Astrocyte (in vitro differentiated cells and primary cell): ENCODE measurements around the gene LMBRD1. TPM values are rescaled to one million over a fixed set of nuclear protein-coding genes. Genes with fewer than 3 reads are reported as not detected.

Experiments
- DNase-seq: peaks from one replicate; pipeline ENCODE4 v3.0.0-alpha.2; 2010; ENCODE audit warnings: low read depth
- FAIRE-seq: peaks from 2 replicates; lab custom pipeline; 2011; peaks lifted over from hg19 to GRCh38; lab: Jason Lieb, UNC
- H2AFZ ChIP-seq: 2 replicates; pipeline ENCODE4 v1.6.0; 2012; ENCODE audit warnings: low read depth, low read length, inconsistent platforms
- H3K27ac ChIP-seq: 2 replicates; pipeline ENCODE4 v1.5.1; 2011; ENCODE audit warnings: low read depth, low read length, inconsistent platforms
- H3K27me3 ChIP-seq: 2 replicates; pipeline ENCODE4 v1.6.0; 2011; ENCODE audit warnings: low read length, inconsistent platforms; ENCODE audit not compliant: insufficient read depth
- H3K36me3 ChIP-seq: 2 replicates; pipeline ENCODE4 v1.5.1; 2011; ENCODE audit warnings: low read length, inconsistent platforms; ENCODE audit not compliant: insufficient read depth
- H3K4me1 ChIP-seq: 2 replicates; pipeline ENCODE4 v1.5.1; 2011; ENCODE audit warnings: low read length, inconsistent platforms; ENCODE audit not compliant: insufficient read depth
- H3K4me2 ChIP-seq: 2 replicates; pipeline ENCODE4 v1.6.0; 2012; ENCODE audit warnings: low read length, inconsistent platforms
- H3K4me3 ChIP-seq: 2 replicates; pipeline ENCODE4 v1.5.1; 2011; ENCODE audit warnings: low read depth, mild to moderate bottlenecking, low read length, inconsistent platforms; ENCODE audit not compliant: insufficient read depth
- H3K79me2 ChIP-seq: 2 replicates; pipeline ENCODE4 v1.6.0; 2012; ENCODE audit warnings: mild to moderate bottlenecking, low read length, inconsistent platforms; ENCODE audit not compliant: insufficient read depth
- H3K9ac ChIP-seq: 2 replicates; pipeline ENCODE4 v1.6.0; 2012; ENCODE audit warnings: mild to moderate bottlenecking, low read length, inconsistent platforms
- H3K9me3 ChIP-seq: 2 replicates; pipeline ENCODE4 v1.5.1; 2012; ENCODE audit warnings: low read depth, mild to moderate bottlenecking, low read length, inconsistent platforms; ENCODE audit not compliant: insufficient read depth
- H4K20me1 ChIP-seq: 2 replicates; pipeline ENCODE4 v1.6.0; 2012; ENCODE audit warnings: low read length, inconsistent platforms; ENCODE audit not compliant: insufficient read depth
- H3K27ac Mint-ChIP-seq: one replicate; pipeline ENCODE4 v1.8.0; 2021; ENCODE audit warnings: mild to moderate bottlenecking, mixed read lengths; ENCODE audit not compliant: unreplicated experiment
- H3K27me3 Mint-ChIP-seq: one replicate; pipeline ENCODE4 v1.8.0; 2021; ENCODE audit warnings: low read depth, mixed read lengths; ENCODE audit not compliant: unreplicated experiment
- H3K36me3 Mint-ChIP-seq: one replicate; pipeline ENCODE4 v1.8.0; 2021; ENCODE audit warnings: low read depth, mixed read lengths; ENCODE audit not compliant: unreplicated experiment
- H3K4me1 Mint-ChIP-seq: one replicate; pipeline ENCODE4 v1.8.0; 2021; ENCODE audit warnings: low read depth, mixed read lengths; ENCODE audit not compliant: unreplicated experiment
- H3K4me3 Mint-ChIP-seq: one replicate; pipeline ENCODE4 v1.8.0; 2021; ENCODE audit warnings: mild to moderate bottlenecking, moderate library complexity, mixed read lengths; ENCODE audit not compliant: unreplicated experiment
- H3K9me3 Mint-ChIP-seq: one replicate; pipeline ENCODE4 v1.8.0; 2021; ENCODE audit warnings: mild to moderate bottlenecking, mixed read lengths; ENCODE audit not compliant: unreplicated experiment
- CTCF ChIP-seq: IDR thresholded peaks from 2 replicates; pipeline ENCODE4 v1.5.1; 2011; ENCODE audit warnings: low read depth, mild to moderate bottlenecking, inconsistent platforms, low read length, moderate library complexity; ENCODE audit not compliant: insufficient read depth
- EZH2 ChIP-seq: IDR thresholded peaks from 2 replicates; pipeline ENCODE4 v1.6.1; 2012; ENCODE audit warnings: mild to moderate bottlenecking, low read length, inconsistent platforms; ENCODE audit not compliant: insufficient read depth
- total RNA-seq: library from RNA; stranded (reverse); gene quantifications from 2 replicates; pipeline ENCODE4 v1.2.1, GENCODE V29; 2021

LMBRD1 gene
- total RNA-seq, 1 donor from 2014 or later = 22.0 TPM

DNA sequence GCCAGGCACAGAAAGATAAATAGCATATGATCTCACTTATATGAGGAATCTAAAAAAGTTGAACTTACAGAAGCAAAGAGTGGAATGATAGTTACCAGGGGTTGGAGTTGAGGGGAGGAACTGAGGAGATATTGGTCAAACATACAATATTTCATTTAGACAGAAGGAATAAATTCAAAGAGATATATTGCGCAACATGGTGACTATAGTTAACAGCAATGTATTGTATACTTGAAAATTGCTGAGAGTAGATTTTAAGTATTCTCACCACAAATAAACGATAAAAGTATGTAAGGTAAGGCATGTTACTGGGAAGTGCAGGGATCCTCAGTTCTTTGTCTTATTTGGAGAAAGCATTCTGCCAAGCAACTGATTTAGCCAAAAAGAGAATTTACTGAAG, 171.9 kb downstream of the LMBRD1 start:
- H3K36me3 Mint-ChIP-seq = no peaks in the 10 kb centered on the region
- H3K4me1 ChIP-seq = no peaks in the 10 kb centered on the region
- H3K27ac Mint-ChIP-seq = no peak overlapping the region
- H3K9me3 ChIP-seq = no peaks in the 10 kb centered on the region
- H3K4me2 ChIP-seq = no peak overlapping the region
- TF ChIP-seq EZH2 (no peak), CTCF (no peak)
- no peak overlapping the region for H3K4me3 Mint-ChIP-seq
- FAIRE-seq = no peak
- DNase-seq = no peak
- no peak overlapping the region for H3K9ac ChIP-seq
- no peaks in the 10 kb centered on the region for H3K4me1 Mint-ChIP-seq
- no peaks in the 10 kb centered on the region for H3K79me2 ChIP-seq
- H3K9me3 Mint-ChIP-seq = no peaks in the 10 kb centered on the region
- H3K4me3 ChIP-seq = no peak overlapping the region
- no peak overlapping the region for H2AFZ ChIP-seq
- H3K27me3 ChIP-seq = no peaks in the 10 kb centered on the region
- no peak overlapping the region for H3K27ac ChIP-seq
- no peaks in the 10 kb centered on the region for H3K36me3 ChIP-seq
- H3K27me3 Mint-ChIP-seq = no peaks in the 10 kb centered on the region
- no peaks in the 10 kb centered on the region for H4K20me1 ChIP-seq

Other genes starting within 250 kb of the LMBRD1 start
- gene COL19A1, start 69.5 kb upstream of the LMBRD1 start, total RNA-seq = 0.10 and 0.18 TPM in 2 replicates